ENCODE results near the gene FBXO31.

Gene FBXO31

DNA sequence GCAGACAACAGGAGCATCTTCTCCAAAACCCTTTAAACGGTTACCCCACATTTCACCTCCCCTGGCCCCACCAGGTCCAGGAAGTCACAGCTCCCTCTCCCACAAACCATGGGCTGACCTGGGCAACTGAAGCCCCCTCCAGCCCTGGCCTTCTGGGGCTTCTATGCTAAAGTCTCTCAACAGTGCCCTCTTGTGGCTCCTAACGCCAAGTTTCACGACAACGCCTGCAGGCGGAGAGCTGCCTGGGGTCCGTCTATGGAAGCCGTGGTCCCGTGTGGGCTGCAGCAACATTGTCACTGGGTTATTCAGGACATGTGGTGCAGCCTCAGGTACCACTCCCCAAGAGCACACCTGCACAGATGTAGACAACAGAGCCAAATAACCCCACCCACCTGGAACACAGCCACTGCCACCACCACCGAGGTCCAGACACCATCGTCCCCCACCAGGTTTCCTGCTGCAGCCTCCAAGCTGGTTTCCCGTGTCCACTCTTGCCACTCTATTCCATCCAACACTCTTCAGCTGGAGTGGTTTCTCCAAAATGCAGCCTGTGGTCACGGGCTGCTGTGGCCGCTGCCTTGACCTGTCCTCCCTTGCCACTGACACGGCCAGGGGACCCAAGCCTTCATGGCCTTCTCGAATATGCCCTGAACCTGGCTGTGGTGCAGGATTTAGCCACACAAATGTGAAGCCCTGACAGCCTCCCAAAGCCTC, 85.5 kb downstream of the FBXO31 start:
- H3K36me3 ChIP-seq = no peaks in the 10 kb centered on the region
- H3K9me3 ChIP-seq = no peaks in the 10 kb centered on the region
- H3K27me3 ChIP-seq = no peaks in the 10 kb centered on the region
- no peak overlapping the region for H3K4me3 ChIP-seq (ENCODE audit: low read depth in 1 of 2, low read length in 1 of 2)
- no peak overlapping the region for H3K27ac ChIP-seq
- TF ChIP-seq, protein P1, sequence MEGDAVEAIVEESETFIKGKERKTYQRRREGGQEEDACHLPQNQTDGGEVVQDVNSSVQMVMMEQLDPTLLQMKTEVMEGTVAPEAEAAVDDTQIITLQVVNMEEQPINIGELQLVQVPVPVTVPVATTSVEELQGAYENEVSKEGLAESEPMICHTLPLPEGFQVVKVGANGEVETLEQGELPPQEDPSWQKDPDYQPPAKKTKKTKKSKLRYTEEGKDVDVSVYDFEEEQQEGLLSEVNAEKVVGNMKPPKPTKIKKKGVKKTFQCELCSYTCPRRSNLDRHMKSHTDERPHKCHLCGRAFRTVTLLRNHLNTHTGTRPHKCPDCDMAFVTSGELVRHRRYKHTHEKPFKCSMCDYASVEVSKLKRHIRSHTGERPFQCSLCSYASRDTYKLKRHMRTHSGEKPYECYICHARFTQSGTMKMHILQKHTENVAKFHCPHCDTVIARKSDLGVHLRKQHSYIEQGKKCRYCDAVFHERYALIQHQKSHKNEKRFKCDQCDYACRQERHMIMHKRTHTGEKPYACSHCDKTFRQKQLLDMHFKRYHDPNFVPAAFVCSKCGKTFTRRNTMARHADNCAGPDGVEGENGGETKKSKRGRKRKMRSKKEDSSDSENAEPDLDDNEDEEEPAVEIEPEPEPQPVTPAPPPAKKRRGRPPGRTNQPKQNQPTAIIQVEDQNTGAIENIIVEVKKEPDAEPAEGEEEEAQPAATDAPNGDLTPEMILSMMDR (IDR thresholded peaks at IDR 0.05) = no peak
- no peaks in the 10 kb centered on the region for H3K4me1 ChIP-seq (ENCODE audit: control insufficient read depth in 1 of 2, insufficient read depth in 1 of 2, low read depth in 1 of 2, low read length in 1 of 2)

DNA sequence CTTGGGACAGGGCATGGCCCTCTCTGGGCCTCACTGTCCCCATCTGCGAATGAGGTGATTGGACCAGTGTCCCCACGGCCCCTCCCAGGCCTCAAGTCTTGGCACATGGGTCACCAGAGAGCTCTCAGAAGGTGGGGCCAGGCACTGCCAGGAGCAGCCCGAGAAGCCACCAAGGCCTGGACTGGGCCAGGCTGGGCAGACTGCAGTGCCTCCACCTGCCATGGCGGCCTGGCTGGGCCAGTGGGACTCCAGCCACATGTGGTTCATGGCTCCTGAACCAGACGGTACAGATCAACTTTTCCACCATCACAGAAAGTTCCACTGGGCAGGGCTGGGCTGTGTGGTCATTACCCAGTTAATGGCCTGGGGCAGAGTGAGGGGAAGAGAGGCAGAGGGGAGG, 86.2 kb downstream of the FBXO31 start:
- Histone ChIP-seq H3K27ac (no peak overlapping the region), H3K36me3 (no peaks in the 10 kb centered on the region), H3K27me3 (no peaks in the 10 kb centered on the region), H3K9me3 (no peaks in the 10 kb centered on the region), H3K4me3 (ENCODE audit: low read depth in 1 of 2, low read length in 1 of 2) (no peak overlapping the region), H3K4me1 (ENCODE audit: control insufficient read depth in 1 of 2, insufficient read depth in 1 of 2, low read depth in 1 of 2, low read length in 1 of 2) (no peaks in the 10 kb centered on the region)
- TF ChIP-seq, protein P1 (IDR thresholded peaks at IDR 0.05) = no peak

DNA sequence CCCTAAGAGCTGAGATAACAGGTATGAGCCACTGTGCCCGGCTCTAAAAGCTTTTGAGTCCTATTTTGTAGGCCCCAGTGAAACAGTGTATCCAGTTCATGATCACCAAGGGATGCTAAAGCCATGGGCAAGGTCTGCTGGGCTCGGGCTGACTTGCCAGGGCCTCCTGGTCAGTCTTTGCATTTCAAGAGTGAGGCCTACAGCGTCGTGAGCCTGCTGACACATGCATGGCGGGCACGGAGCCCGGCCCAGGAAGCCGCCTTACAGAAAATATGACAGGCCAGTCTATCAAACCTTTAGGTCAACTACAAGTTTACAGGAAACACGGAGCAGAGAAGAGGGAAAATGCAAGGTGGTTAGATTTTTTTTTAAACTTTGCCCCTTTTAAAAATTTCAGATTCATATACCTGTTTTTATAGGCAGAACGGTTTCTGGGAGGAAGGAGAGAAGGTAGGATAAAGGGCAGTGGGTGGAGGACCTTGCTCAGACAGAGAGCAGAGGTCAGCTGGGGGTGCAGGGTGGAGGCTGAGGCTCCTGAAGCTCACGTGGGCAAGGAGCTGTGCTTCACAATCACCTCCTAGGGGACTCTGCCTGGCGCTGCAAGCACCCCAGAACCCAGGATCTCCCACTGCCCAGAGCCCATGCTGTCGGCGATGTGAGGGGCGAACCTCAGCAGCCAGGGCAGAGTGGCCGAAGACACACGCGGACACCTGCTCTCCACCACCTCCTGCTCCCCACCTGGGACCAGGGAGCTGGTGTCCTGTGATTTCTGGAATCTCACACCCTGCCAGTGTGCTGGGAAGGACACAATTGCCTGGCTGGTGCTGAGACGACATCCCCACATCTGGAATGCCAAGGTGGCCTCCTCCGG, 87.7 kb downstream of the FBXO31 start:
- Histone ChIP-seq H3K36me3 (no peaks in the 10 kb centered on the region), H3K4me1 (ENCODE audit: control insufficient read depth in 1 of 2, insufficient read depth in 1 of 2, low read depth in 1 of 2, low read length in 1 of 2) (no peaks in the 10 kb centered on the region), H3K27ac (no peak overlapping the region), H3K27me3 (no peaks in the 10 kb centered on the region), H3K4me3 (ENCODE audit: low read depth in 1 of 2, low read length in 1 of 2) (no peak overlapping the region), H3K9me3 (no peaks in the 10 kb centered on the region)
- TF ChIP-seq, protein P1 (IDR thresholded peaks at IDR 0.05) = no peak

GRCh38 chr16:87295259-87295658, 88.3 kb downstream of the FBXO31 start:
- Histone ChIP-seq H3K4me3 (ENCODE audit: low read depth in 1 of 2, low read length in 1 of 2) (no peak overlapping the region), H3K27me3 (no peaks in the 10 kb centered on the region), H3K27ac (no peak overlapping the region), H3K4me1 (ENCODE audit: control insufficient read depth in 1 of 2, insufficient read depth in 1 of 2, low read depth in 1 of 2, low read length in 1 of 2) (no peaks in the 10 kb centered on the region), H3K9me3 (no peaks in the 10 kb centered on the region), H3K36me3 (no peaks in the 10 kb centered on the region)
- TF ChIP-seq, protein P1 (IDR thresholded peaks at IDR 0.05) = no peak

GRCh38 chr16:87293990-87294389, 89.6 kb downstream of the FBXO31 start:
- Histone ChIP-seq H3K4me1 (ENCODE audit: control insufficient read depth in 1 of 2, insufficient read depth in 1 of 2, low read depth in 1 of 2, low read length in 1 of 2) (no peaks in the 10 kb centered on the region), H3K9me3 (no peaks in the 10 kb centered on the region), H3K27me3 (no peaks in the 10 kb centered on the region), H3K27ac (no peak overlapping the region), H3K36me3 (no peaks in the 10 kb centered on the region), H3K4me3 (ENCODE audit: low read depth in 1 of 2, low read length in 1 of 2) (no peak overlapping the region)
- TF ChIP-seq, protein P1 (IDR thresholded peaks at IDR 0.05) = no peak
